ENCODE data around the gene PDE11A.

The PDE11A gene

DNA sequence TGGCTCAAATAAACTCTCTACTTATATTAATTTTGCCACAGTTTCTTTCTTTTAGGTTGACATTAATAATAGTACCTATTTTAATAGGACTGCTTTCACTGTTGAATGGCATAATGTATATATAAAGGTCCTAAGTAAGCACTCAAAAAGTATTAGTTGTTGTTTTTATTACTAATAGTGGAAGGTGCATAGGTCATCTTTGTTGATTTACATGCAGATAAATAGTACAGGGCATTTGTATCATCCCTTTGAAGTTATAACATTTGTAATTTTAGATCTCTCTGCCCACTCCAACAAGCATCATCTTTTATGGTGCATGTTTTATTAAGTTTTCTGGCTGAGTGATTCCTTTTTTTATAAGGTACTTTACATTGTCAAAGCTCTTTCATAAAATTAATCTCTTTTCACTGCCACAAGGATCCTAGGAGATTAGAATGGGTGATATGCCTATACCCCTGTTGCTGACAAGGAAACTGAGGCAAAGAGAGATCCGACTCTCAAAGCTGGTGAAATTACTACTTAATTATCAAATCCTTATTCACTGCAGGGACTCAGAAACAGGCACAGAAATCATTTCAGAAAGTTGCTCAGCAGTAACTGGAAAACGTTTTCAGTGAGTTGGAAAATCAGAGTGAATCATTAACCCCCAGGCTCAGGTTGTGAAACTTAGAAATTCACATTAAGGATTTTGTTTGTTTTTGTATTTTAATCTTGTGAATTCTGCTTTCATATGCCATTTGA lies 380.4 kb downstream of the PDE11A start:
- no peak for ATAC-seq
- DNase-seq, result no peak

DNA sequence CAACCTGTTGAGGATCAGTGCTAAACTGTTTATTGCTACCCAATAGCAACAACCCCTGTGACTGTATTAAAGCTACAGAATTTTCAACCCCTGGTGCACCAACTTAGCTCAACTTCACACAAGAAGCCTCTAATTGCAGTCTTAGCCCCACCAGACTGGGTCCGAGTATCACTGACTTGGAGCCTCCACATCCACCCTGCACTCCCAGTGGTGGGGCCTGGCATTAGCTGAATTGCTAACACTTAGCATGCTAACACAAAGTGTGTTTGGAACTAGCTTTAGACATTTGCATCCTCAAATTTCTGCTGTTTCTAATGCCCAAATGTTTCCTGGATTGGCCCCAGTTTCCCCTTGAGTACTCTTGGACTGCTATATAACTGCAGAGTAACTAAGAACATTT lies 381.4 kb downstream of the PDE11A start:
- DNase-seq (no peak), ATAC-seq (no peak)

DNA sequence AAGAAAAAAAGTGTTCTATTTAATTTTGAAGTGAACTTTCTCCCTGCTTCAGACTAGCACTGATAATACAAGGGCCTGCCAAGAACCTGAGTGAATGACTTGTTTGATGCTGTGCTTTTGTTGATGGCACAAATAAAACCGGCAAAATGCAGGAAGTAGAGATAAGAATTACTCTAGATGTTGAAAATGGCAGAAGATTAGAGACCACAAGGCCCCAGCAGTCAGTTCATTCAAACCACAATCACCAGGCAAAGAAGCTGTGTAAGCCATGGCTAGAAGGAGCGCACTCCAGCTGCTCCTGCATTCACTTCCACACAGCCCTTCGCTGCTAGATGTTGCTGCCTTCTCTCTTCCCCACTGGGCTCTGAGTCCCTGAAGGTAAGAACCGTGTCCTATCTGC lies 383.0 kb downstream of the PDE11A start:
- DNase-seq (no peak), ATAC-seq (no peak)

DNA sequence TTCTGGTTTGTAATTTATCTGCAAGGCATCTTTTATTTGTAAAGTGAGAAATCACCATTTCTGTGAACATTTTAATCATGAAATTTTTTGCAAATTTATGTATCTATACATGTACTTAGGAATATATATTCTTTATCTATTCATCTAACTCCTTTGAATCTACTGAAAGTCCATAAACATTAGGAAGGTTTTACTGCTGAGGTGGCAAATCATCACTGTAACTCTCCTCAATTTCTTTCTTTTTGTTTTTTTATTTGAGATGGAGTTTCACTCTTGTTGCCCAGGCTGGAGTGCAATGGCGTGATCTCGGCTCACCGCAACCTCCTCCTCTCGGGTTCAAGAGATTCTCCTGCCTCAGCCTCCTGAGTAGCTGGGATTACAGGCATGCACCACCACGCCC lies 383.7 kb downstream of the PDE11A start:
- ATAC-seq, result no peak
- no peak for DNase-seq

DNA sequence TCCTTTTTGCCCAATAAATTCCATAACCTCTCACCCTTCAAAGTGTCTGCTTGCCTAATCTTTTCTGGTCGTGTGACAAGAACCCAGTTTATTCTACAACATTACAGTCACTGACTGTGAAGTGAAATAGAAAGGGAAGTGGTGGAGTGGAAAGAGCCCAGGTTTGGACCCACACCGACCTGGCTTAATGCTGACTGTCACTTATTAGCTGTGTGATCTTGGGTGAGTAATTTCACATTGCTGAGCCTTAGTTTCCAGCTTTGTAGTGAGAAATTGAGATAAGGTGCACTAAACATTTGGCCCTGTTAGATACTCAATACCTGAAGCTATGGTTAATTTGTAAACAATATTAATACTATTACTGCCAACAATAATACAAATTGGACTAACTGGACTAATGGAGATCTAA lies 388.9 kb downstream of the PDE11A start:
- no peak for DNase-seq
- no peak for ATAC-seq

DNA sequence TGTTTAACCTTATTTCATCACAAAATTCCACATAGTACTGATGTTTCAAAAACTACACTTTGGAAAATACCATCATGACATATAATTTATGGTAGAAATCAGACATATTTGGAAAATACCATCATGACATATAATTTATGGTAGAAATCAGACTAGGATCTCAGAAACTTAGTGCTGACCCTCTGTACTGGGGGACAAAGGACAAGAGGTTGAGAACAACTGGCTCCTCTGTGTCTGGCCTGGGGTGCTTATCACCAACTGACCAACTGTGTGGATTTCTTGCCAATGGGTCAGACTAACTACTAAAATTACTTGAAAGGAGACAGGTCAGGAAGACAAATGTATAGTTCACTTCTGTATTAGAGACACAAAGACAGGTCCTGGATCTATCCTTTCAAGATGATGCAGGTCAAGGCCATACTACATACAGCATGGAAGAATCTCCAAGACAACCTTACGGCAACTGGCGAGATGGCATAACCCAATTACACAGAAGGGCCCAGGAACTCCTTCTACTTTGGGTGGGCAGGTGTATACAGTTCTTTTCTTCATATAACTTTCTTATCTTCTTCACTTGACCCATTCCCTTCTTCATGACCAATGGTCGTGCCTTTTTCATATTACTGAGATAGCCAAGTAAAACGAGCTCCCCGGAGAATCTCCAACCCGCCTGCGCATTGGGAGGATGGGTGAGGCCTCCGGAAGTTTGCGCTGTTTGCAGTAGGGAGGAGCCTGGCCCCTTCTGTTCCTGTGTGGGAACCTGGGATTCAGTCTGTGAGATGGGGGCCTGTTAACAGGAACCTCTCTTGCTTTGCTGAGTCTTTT lies 389.5 kb downstream of the PDE11A start:
- DNase-seq (no peak), ATAC-seq (no peak)

DNA sequence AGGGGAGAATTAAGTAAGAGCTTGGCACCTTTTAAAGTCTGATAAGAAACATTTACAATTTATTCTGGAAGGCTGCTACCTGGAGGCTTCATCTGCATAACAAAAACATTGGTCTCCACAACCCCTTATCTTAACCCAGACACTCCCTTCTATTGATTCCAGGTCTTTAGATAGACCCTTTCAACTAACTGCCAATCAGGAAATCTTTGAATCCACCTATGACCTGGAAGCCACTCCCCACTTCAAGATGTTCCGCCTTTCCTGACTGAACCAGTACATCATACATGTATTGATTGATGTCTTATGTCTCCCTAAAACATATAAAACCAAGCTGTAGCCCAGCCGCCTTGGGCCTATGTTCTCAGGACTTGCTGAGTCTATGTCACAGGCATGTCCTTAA lies 390.6 kb downstream of the PDE11A start:
- no peak for DNase-seq
- no peak for ATAC-seq

DNA sequence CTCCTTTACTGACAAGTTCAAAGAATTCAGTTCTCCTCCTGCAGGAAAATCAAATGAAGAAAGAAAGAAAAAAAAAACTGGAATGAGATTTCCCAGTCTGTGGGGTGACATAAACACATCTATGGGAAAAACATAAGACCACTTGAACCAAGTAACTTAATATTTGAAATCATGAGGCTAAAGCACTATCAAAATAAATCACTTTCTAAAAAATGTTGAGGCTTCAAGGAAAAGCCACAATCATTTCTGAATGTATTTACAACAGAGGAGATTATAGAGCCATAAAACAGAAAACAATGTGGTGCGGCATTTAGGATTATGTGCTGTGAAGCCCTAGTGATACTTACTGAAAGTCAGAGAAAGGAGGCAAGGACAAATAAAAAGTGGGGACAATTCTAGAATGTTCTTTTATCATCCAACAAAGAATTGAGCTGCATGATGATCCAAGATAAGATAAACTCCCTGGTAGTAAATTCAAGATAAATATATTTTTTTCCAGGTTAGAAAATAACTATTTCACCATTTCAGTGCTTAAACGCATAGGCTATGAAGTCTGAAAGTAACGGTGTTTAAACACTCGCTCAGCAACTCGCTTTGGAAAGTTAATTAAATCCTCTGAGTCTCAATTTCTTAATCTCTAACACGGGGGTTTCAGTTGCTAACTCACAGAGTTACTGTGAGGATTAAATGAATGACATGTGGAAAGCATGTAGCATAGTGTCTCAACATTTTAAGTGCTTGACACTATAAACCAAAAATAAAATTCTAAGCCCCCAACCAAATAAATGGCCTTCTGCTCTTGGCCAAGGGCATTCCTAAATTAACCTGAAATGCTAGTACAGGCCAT lies 391.5 kb downstream of the PDE11A start:
- no peak for ATAC-seq
- no peak for DNase-seq

DNA sequence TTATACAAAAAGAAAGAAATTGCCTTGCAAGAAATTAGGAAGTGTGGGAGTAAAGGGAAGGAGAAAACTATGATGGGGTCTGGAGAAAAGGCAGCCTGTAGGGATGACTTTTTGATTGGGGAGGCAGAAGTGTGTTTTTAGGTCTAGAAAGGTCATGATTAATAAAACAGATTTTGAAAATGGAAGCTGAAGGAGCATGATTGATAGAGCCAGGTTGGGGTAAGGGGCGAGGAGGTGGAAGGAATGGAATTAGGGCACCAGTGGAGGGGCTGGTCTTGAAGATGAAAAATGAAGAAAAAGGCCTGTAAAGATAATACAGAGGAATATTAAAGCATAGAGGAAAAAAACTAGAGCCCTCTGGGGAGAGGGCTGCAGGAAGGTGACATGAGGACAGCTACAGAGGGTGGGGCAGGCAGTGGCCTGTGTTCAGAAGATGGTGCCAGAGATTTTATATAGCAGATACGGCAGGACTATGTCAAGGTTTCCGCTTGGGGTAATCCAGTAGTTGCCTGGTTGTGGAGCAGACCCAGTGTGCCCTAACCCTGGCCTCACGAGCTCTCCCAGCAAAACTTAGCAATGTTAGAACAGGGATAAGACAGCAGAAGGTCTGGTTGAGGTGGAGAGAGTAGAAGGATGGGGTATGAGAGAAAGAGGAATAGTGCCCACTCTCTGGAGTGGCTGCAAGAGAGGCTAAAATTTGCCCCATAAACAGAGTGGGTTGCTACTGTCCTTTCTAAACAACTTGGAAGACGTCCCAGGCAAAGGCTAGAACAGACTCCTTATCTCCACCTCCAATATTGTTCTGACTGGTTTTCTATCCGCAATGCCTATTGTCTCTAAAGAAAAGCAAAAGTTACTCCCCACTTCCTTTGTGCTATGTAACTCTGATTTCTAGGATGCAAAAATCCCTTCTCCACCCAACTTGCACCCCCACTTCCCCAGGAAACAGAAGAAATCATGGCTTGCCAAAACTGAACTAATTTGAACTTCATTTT lies 392.7 kb downstream of the PDE11A start:
- DNase-seq, result no peak

DNA sequence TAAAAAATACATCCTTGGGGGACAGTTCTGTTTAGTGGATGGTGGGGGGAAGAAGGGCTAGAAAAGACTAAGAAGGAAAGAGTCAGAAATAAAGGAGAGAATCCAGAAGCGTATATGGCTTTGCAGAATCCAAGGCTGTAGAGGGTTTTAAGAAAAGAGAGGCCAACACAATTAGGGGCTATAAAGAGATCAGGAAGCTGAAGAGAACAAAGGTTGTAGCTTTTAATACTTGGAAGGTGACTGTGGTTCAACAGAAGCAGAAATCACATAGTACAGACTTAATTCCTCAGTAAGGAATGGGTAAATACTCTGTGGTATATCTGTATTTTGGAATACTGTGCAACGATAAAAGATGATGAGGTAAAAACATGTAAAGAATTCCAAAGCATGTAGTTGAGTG lies 393.6 kb downstream of the PDE11A start:
- DNase-seq, result no peak
- ATAC-seq, result no peak

More for the DNA sequence above, 392.7 kb downstream of the PDE11A start:
- ATAC-seq, result no peak

DNA sequence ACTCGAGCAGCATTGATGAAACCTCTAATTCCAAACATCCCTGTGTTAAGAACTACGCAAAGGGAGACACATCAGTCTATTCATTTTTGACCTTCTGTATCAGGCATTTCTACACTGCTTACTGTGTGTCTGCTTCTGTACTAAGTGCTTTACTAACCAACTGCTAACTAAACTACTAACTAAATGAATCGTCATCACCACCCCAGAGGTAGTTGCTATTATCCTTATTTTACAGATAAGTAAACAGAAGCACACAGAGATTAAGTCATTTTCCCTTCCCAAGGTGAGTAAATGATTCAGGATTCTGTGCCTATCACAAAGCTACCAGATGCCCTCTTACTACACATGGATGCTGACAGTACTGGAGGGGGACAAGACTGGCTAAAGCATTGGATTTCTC lies 395.9 kb downstream of the PDE11A start:
- ATAC-seq (no peak), DNase-seq (no peak)

DNA sequence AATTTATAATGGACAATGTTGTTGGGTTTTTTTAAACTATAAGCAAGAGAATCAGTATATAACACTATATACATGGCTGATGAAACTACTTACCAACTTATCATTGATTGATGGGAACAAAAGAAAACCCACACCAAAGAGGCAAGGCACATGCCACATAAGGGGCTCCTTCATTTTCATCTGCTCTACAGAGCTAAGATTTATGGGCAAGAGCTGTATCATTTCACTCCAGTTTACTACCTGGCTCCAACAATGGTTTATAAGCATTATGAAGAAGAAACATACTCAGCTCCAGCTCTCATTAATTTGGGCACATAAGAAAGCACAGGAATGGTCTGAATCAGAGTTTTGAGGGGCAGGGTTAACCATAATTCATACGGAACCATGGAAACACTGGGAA lies 396.8 kb downstream of the PDE11A start:
- DNase-seq (no peak), ATAC-seq (no peak)

DNA sequence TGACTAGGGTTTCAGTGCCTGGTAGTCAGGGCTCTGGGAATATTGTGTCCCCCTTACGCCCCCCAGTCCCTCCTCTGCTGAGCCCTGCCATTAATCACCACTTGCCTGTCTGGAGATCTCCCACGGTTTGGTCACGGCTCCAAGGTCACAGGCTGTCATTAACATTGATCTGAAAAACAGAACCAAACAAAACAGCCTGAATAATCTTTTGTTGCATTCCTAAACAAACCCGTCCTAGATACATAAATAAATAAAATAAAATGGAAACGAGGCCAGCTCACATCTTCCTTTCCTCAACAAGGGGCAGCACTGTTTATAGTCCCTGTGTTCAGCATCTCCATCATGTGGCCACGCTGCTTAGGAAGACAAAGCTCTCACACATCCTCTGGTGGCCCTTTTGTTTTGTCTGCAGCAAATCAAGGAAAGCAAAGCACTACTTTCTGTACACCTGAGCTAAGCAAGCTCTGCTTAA lies 397.2 kb downstream of the PDE11A start:
- DNase-seq, result no peak
- ATAC-seq, result no peak

DNA sequence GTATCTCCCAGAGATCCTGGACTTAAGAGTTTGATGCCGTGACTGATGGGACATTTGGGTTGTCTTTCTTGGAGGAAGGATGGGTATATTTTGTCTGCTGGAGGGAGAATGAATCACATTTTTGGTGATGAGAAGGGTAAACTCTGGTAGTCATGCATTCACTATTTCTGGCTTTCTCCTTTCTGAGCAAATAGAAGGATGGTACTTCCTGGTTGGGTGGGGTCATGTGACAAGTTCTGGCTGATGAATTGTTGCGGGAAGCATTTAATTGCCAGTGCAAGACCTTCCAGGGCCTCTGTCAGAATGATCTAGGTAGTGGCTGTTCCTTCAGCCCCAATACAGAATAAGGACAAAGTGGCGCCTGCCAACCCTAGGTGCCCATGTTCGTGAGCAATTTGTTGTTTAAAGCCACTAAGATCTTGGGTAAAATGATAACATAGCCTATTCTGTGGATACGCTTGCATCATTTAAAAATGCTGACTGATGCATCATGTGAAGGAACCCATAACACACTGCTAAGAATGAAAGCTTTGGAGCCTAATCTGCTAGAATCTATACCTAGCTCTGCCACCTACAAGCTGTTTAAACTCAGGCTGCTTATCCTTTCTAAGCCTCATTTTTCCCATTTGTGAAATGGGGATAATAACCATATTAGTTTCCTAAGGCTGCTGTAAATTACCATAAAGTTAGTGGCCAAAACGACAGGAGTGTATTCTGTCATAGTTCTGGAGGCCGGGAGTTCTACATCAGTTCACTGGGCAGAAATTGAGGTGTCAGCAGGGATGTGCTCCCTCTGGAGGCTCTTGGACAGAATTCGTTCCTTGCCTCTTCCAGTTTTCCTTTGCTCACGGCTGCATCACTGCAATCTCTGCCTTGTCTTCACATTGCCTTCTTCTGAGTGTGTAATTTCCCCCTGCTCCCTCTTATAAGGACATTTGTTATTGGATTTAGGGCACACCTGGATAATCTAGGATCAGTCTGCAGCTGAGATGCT lies 398.7 kb downstream of the PDE11A start:
- DNase-seq (no peak), ATAC-seq (no peak)

DNA sequence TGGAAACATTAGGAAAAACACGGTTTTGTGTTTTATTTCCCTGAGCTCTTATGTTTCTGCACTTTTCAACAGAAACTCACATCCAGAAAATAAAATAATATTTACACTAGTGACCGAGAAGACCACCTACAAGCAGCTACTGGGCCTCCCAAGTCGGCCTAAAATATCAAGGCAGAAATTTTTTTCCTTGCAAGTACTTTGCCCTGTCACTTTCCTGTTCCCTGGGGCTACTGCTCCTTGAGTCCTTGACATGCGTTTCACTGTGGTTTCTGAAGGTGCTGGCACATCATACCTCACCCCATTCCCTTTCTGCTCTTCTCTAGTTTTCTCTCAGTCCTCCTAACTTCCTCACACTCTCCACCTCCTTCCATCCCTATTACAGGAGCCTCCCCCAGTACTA lies 400.9 kb downstream of the PDE11A start:
- DNase-seq, result no peak
- ATAC-seq, result no peak

DNA sequence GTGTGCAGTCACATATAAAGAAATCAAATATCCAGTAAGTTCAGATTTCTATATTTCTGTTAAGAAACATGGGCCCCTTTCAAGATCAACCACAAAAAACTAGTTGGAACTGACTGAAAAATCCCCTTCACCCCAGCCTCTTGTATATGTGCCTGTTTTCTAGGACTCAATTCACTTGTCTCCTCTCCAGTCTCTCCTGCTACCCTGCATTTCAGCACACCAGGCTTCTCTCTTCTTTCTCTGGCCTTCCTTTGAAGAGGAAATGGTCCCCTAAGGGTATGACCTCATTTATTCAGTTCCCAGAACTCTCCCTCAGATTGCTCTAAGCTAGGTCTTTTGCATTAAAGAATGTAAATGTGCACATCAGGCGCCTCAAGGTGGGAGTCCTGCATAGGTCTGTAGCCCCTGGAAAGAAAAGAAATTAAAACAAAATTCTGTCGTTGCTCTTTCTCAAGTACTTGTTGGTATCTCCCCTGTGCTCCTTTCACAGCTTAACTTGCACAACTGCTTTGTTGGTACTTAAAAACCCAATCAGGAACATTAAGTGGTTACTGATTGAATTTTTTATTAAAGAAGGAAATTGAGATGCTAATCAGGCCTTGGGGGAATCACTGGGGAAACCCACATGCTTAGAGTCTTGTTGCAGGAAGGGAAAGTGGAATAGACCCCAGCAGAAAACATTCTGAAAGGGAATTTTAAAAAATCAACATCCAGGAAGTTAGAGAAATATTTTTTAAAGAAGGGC lies 401.6 kb downstream of the PDE11A start:
- no peak for DNase-seq
- no peak for ATAC-seq

DNA sequence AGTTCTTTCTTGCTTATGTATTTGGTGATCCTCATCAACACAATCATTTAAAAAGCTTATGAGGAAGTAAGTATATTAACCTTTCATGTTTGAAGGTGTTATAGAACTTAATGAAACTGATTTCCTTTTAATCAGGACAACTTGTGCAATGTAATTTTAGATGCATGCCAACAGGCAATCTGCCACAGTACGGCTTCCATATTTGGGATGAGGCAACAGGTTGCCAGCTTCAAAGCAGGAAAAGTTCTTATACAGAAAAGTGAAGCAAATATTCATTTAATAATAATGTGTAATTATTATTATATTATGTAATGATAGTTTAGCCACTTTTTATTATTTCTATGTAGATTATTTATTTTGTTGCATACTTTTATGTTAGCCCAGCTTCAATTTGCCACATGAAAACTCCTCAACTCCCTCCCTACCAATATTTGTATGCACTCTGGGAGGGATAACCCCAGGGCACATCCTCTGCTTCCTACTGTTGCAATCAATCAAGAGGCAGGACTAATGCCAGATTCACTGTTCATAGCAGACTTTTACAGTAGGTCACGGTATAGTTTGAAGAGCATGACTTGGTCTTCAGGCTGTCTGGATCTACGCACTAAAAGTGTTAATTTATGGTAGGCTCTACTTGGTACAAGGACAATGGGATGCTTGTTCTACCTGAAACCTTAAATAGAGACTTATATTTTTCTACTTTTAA lies 402.8 kb downstream of the PDE11A start:
- no peak for DNase-seq
- no peak for ATAC-seq

DNA sequence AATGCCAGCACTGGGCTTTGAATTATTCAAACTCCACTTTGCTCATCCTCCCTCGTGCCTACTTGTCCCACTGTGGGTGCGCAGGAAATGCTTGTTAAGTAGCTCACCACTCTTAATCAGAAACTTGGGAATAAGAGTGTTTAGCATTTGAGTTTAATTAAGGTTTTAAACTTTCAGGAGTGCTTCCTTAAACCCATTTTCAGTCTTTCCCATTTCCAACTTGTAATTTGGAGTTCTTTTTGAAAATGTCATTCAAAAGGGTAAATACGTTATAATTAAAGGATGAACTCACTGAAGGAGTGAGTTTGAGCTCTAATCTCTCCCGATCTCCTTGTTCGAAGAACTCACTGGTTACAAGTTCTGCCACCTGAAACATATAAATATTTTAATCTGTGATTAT lies 403.4 kb downstream of the PDE11A start:
- ATAC-seq (no peak), DNase-seq (no peak)

DNA sequence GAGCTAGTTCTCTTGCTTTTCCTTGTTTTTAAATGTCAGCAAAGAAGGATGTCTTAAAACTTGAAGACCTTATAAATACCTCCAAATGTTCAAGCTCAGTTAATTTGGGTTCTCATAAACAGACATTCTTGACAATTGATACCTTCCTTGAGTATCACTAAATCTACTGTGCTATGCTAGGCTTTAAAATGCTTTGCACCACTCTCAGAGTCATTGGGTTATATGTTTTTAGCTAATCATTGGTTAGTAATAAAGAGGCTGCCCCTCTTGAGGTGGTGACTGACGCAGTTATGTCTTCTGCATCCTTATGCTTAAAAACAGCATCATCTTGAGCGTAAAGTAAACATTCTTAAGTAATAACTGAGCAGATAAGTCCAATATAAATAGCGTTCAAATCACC lies 404.0 kb downstream of the PDE11A start:
- DNase-seq (no peak), ATAC-seq (no peak)

Data from stimulated activated naive CD8-positive, alpha-beta T cell treated with anti-CD3 and anti-CD28 coated beads, Interleukin-15, Interleukin-2, amounts not matched to agents 100 U/mL and 50 U/mL, for 24 hours (primary cell).